SU-DHL-6 (cell line): ENCODE measurements around the gene MAP4K2.
"Not testable (repeated sequence)": the region's sequence is repeated elsewhere in the genome, so short reads cannot be mapped to it uniquely, and the experiment has no call there.

Source experiments
- H2AFZ ChIP-seq: fragments of 200-600 bp; sonication (generic); 2 replicates; pipeline ENCODE4 v1.6.1; 2014; ENCODE audit warnings: low read depth, mild to moderate bottlenecking, moderate library complexity, mixed read lengths, antibody characterized with exemption, low read length; ENCODE audit not compliant: severe bottlenecking
- H3F3A ChIP-seq: fragments of 200-600 bp; shearing (Covaris generic); 2 replicates; pipeline ENCODE4 v1.6.0; 2016; ENCODE audit warnings: antibody characterized with exemption, mild to moderate bottlenecking; ENCODE audit not compliant: insufficient read depth
- H3K27ac ChIP-seq: fragments of 200-600 bp; sonication (generic); 2 replicates; pipeline ENCODE4 v1.5.1; 2016; ENCODE audit warnings: low read depth, mild to moderate bottlenecking, low read length, moderate library complexity, mixed read lengths
- H3K27me3 ChIP-seq: fragments of 200-600 bp; sonication (generic), shearing (Covaris generic); 2 replicates; pipeline ENCODE4 v1.6.0; 2014; ENCODE audit warnings: mild to moderate bottlenecking, low read length
- H3K36me3 ChIP-seq: fragments of 200-600 bp; sonication (generic); 2 replicates; pipeline ENCODE4 v1.6.1; 2014; ENCODE audit warnings: mild to moderate bottlenecking, low read length, mixed read lengths
- H3K4me2 ChIP-seq: fragments of 300-600, 200-600 bp; shearing (Covaris generic), sonication (generic); 2 replicates; pipeline ENCODE4 v1.6.0; 2014; ENCODE audit warnings: low read length, low read depth, mild to moderate bottlenecking; ENCODE audit not compliant: poor library complexity, severe bottlenecking
- H3K4me3 ChIP-seq: fragments of 200-600 bp; sonication (generic); 2 replicates; pipeline ENCODE4 v1.5.1; 2014; ENCODE audit warnings: antibody characterized with exemption, low read length, mild to moderate bottlenecking, mixed read lengths; ENCODE audit not compliant: insufficient read depth, poor library complexity, severe bottlenecking
- H3K79me2 ChIP-seq: fragments of 200-600 bp; sonication (generic); 2 replicates; pipeline ENCODE4 v1.6.1; 2014; ENCODE audit warnings: mild to moderate bottlenecking, low read length, moderate library complexity; ENCODE audit not compliant: insufficient read depth
- H3K9ac ChIP-seq: fragments of 200-600 bp; sonication (generic); 2 replicates; pipeline ENCODE4 v1.7.0; 2014; ENCODE audit warnings: mild to moderate bottlenecking, low read length
- H3K9me2 ChIP-seq: fragments of 200-600 bp; sonication (generic); replicated peaks from 2 replicates; pipeline ENCODE4 v1.6.1; 2014; ENCODE audit warnings: low read length; ENCODE audit not compliant: insufficient read depth
- H3K9me3 ChIP-seq: fragments of 200-600 bp; sonication (generic); 2 replicates; pipeline ENCODE4 v1.6.1; 2014; ENCODE audit warnings: low read length, mixed read lengths; ENCODE audit not compliant: insufficient read depth
- H4K20me1 ChIP-seq: fragments of 200-600 bp; sonication (generic); 2 replicates; pipeline ENCODE4 v1.6.1; 2014; ENCODE audit warnings: low read depth, mild to moderate bottlenecking, antibody characterized with exemption, low read length, moderate library complexity, mixed read lengths
- EZH2phosphoT487 ChIP-seq: fragments of 200-600 bp; sonication (generic), shearing (Covaris generic); conservative IDR thresholded peaks from 2 replicates; pipeline ENCODE4 v1.6.1; 2018; ENCODE audit warnings: mild to moderate bottlenecking, antibody characterized with exemption, low read length, moderate library complexity, mixed read lengths
- TF ChIP-seq, protein P1 (sequence below): fragments of 200-600 bp; sonication (generic); IDR thresholded peaks from one replicate; pipeline ENCODE4 v1.5.1; 2017; ENCODE audit warnings: antibody characterized with exemption, mild to moderate bottlenecking, low read length, moderate library complexity; ENCODE audit not compliant: insufficient read depth, poor library complexity, severe bottlenecking

MAP4K2 gene

DNA sequence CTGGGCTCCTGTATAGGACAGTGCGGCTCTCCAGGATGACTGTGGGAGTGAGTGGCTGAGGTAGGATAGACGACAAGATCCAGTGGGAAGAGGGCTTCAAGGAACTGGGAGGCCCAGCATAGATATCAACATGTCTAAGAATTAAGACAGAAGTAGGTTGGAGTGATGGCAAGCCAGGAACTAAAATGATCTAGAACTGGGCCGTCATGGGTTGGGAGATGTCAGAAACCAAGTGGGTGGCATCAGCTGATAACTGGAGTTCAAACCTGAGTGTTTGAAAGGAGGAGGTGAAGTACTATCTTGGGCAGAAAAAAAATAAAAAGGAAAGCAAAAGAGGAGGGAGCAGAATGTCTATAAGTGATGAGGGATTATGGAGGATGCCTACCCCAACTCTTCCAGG lies 14.5 kb upstream of the MAP4K2 start:
- Histone ChIP-seq H4K20me1 (no peaks in the 10 kb centered on the region), H3K79me2 (no peaks in the 10 kb centered on the region), H3K27ac (no peak overlapping the region), H3K9me2 (no peaks in the 10 kb centered on the region), H3K9ac (no peak overlapping the region), H3F3A (peaks cover 15% of the 10 kb centered on the region), H3K9me3 (no peaks in the 10 kb centered on the region), H3K27me3 (no peaks in the 10 kb centered on the region), H3K4me3 (no peak overlapping the region), H2AFZ (no peak overlapping the region), H3K36me3 (no peaks in the 10 kb centered on the region), H3K4me2 (no peak overlapping the region)
- TF ChIP-seq, protein P1, sequence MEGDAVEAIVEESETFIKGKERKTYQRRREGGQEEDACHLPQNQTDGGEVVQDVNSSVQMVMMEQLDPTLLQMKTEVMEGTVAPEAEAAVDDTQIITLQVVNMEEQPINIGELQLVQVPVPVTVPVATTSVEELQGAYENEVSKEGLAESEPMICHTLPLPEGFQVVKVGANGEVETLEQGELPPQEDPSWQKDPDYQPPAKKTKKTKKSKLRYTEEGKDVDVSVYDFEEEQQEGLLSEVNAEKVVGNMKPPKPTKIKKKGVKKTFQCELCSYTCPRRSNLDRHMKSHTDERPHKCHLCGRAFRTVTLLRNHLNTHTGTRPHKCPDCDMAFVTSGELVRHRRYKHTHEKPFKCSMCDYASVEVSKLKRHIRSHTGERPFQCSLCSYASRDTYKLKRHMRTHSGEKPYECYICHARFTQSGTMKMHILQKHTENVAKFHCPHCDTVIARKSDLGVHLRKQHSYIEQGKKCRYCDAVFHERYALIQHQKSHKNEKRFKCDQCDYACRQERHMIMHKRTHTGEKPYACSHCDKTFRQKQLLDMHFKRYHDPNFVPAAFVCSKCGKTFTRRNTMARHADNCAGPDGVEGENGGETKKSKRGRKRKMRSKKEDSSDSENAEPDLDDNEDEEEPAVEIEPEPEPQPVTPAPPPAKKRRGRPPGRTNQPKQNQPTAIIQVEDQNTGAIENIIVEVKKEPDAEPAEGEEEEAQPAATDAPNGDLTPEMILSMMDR = no peak
- no peak for TF ChIP-seq EZH2phosphoT487

DNA sequence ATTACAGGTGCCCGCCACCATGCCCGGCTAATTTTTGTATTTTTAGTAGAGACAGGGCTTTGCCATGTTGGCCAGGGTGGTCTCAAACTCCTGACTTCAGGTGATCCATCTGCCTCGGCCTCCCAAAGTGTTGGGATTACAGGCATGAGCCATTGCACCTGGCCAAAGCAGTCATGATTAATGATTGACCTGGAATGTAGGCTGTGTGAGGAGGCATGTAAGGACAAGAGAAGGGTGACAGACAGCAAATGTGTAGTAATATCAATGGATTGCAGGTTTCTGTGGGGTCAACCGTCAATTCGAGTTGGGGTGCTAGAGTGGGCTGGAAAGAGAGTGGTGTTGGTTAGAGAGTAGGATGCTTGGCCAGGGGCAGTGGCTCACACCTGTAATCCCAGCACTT lies 12.4 kb upstream of the MAP4K2 start:
- peak overlapping the region; percentile 68; the same call in 1 of the 2 replicates for H3K27ac ChIP-seq
- not testable (repeated sequence) for H3K4me2 ChIP-seq, H3K9me2 ChIP-seq

DNA sequence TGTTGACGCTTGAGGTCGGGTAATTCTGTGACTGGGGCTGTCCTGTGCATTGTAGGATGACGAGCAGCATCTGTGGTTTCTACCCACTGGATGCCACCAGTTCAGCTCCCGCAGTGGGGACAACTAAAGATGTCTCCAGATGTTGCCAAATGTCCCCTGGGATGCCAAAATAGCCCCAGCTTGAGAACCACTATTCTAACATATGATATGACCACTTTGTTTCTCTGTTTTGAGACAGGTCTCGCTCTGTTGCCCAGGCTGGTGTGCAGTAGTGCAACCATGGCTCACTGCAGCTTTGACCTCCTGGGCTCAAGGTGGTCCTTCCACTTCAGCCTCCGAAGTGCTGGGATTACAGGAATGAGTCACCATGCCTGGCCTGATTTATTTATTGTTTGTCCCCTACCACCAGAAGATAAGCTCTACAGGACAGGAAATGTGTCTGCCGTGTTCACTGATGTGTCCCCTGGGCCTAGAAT lies 11.7 kb upstream of the MAP4K2 start:
- Histone ChIP-seq H2AFZ (no peak overlapping the region), H3K36me3 (no peaks in the 10 kb centered on the region), H3K4me3 (no peak overlapping the region), H3K9me2 (no peaks in the 10 kb centered on the region), H3K79me2 (peaks cover under 1% of the 10 kb centered on the region; the same call in 1 of the 2 replicates), H3K4me2 (peak overlapping the region; percentile 28), H3K9me3 (no peaks in the 10 kb centered on the region), H3K27me3 (no peaks in the 10 kb centered on the region), H3K27ac (peak overlapping the region; percentile 68), H3K9ac (no peak overlapping the region), H4K20me1 (no peaks in the 10 kb centered on the region), H3F3A (peaks cover 21% of the 10 kb centered on the region)
- TF ChIP-seq, protein P1 = no peak
- no peak for TF ChIP-seq EZH2phosphoT487

More for the DNA sequence above, 12.4 kb upstream of the MAP4K2 start:
- not testable (repeated sequence) for H2AFZ ChIP-seq, H3K27me3 ChIP-seq, H3K79me2 ChIP-seq, H3K4me3 ChIP-seq, H3K36me3 ChIP-seq, H3K9me3 ChIP-seq, H4K20me1 ChIP-seq, H3K9ac ChIP-seq
- H3F3A ChIP-seq = peaks cover 21% of the 10 kb centered on the region

DNA sequence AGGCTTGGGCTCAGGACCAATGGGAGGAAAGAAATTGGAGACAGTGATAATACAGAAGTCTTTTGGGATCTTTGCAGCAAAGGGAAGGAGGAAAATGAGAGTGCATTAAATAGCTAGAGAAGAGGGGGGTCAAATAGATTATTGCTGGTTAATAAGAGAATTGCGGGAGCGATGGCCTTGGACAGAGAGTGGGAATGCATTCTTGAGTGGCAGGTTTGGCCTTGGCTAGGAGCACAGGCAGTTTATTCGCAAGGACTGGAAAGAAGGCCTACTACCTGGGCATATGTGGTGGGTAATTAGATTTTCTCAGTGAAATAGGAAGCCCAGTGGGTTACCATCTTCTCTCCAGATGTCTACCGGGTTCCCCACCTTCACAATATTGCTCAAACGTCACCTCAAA lies 10.8 kb upstream of the MAP4K2 start:
- no peak overlapping the region for H3K4me3 ChIP-seq
- peaks cover 7% of the 10 kb centered on the region; the same call in 1 of the 2 replicates for H3K79me2 ChIP-seq
- no peak for TF ChIP-seq EZH2phosphoT487
- TF ChIP-seq, protein P1 = no peak
- no peaks in the 10 kb centered on the region for H4K20me1 ChIP-seq
- no peak overlapping the region for H2AFZ ChIP-seq
- H3F3A ChIP-seq = peaks cover 21% of the 10 kb centered on the region
- H3K4me2 ChIP-seq = peak overlapping the region; percentile 28
- no peaks in the 10 kb centered on the region for H3K27me3 ChIP-seq
- H3K9ac ChIP-seq = no peak overlapping the region
- peak overlapping the region; percentile 68 for H3K27ac ChIP-seq
- H3K9me2 ChIP-seq = no peaks in the 10 kb centered on the region
- no peaks in the 10 kb centered on the region for H3K9me3 ChIP-seq
- no peaks in the 10 kb centered on the region for H3K36me3 ChIP-seq
